HG03575 (cell line): ENCODE results near the gene LRRK2.
A peak's percentile ranks its signal among the peaks of the same experiment; 100 is the strongest.

Source experiments
- ATAC-seq: cut with Tn5 transposase; IDR thresholded peaks from one replicate; pipeline ENCODE4 v1.9.1; 2021; ENCODE audit not compliant: unreplicated experiment, insufficient number of reproducible peaks, low FRiP score; ENCODE audit errors: extremely low read depth

The LRRK2 gene

DNA sequence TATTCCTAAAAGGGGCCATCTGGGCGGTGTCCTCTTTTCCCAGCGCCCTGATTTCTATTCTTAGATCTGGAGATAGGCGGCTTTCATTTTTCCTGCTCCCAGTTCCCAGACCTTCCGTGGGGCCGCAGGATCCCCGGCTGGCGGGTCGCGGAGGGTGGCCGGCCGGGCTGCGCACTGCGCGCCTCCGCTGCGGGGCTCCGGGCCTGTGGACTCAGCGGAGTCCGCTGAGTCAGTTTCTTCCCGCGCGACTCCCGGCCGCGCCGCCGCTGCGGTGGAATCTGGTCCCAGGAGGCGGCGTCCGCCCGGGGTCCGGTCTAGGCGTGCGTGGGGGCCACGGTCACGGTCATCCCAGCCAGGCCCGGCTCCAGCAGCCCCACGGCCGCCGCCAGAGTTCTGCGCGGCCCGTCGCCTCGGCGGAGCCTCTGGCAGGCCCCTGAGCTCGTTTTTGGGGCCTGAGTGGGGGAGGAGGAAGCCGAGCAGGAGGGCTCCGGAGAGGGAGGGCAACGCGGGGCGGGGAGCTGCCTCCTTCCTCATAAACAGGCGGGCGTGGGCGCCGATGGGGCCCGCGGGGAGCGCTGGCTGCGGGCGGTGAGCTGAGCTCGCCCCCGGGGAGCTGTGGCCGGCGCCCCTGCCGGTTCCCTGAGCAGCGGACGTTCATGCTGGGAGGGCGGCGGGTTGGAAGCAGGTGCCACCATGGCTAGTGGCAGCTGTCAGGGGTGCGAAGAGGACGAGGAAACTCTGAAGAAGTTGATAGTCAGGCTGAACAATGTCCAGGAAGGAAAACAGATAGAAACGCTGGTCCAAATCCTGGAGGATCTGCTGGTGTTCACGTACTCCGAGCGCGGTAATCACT is at the start of gene LRRK2:
Gene LRRK2, plus strand, starts transcription at position 559 of the 853 bp plus-strand sequence. Its CDS starts 135 bp downstream, at position 694.
- ATAC-seq: no peak

GRCh38 chr12:40175045-40175444 is 49.8 kb upstream of the LRRK2 start:
- ATAC-seq: no peak

- no peak for ATAC-seq
Measured at GRCh38 chr12:40175489-40175888, 49.3 kb upstream of the LRRK2 start.

DNA sequence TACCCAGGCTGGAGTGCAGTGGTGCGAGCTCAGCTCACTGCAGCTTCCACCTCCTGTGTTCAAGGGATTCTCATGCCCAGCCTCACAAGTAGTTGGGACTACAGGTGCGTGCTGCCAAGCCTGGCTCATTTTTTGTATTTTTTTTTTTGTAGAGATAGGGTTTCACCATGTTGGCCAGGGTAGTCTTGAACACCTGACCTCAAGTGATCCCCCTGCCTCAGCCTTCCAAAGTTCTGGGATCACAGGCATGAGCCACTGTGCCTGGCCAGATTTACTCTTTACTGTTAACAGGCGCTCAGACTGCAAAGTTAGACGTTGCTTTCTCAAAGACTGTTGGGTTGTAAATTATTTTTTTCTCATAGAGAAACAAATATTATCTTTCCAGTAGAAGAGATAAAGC is 46.1 kb upstream of the LRRK2 start:
- no peak for ATAC-seq

DNA sequence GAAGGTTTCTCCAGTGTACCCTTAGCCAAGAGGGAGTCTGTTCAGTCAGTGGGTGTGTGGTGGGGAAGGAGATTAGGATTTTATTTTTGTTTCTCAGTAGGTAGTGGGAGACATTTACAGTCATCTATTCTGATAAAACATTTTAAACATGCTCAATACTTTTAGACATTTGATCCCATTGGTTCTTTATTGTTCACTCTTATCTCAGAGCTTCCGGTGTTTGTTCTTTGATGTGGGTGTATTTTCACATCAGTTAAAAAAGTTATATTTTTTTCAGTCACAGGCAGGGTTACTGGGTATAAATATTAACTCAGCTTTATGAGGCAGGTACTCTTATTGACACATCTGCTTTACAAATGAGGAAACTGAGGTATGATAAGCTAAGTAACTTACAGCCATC is 43.3 kb upstream of the LRRK2 start:
- ATAC-seq: no peak

DNA sequence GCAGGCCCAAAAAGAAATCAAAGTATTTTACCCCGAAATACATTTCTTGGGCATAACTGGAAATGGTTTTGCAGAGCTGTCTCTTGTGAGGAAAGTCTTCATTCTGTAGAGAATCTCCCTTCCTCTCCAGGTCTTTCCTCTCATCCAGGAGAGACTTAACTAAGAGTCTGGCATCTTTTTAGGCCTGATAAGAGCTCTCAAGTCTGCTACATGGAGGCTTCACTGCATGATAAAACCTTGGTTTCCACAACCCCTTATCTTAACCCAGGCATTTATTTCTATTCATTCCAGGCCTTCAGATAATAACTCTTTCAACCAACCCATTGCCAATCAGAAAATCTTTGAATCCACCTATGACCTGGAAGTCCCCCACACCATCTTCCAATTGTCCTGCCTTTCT is 41.1 kb upstream of the LRRK2 start:
- no peak for ATAC-seq

DNA sequence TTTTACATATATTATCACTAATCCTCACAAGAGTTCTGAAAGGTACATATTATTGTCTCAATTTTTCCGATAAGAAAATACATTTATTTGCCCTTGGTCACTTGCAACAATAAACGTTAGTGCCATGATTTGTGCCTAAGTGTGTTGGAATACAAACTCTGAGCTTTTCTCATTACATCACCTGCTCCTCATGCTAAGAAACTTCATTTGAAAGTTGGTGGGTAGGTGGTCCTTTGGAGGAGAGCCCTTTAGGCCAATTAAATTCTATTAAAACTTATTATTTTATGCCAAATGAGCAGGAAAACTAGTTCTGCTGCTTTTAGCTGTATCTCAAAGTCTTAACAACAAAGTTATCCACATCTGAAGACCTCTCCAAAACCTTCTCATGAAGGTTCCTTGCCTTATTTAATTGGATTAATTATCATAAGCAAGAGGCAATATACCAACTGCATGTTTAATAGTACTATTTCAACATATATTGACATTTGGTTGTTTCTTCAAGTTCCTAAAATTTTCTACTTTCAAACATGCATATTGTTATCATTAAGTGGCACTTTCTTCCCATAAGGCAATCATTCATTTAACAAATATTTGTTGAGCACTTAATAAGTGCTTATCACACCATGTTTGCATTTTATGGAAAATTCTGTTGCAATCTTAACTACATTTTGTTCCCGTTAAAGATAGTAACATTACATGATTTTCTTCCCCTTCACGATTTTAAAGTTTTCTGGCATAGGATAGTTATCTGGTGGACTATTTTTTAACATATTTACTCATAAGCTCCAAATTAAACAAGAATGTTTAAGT is 40.1 kb upstream of the LRRK2 start:
- ATAC-seq: no peak

GRCh38 chr12:40185303-40185693 is 39.5 kb upstream of the LRRK2 start:
- no peak for ATAC-seq

GRCh38 chr12:40188558-40189320 is 36.1 kb upstream of the LRRK2 start:
- no peak for ATAC-seq

DNA sequence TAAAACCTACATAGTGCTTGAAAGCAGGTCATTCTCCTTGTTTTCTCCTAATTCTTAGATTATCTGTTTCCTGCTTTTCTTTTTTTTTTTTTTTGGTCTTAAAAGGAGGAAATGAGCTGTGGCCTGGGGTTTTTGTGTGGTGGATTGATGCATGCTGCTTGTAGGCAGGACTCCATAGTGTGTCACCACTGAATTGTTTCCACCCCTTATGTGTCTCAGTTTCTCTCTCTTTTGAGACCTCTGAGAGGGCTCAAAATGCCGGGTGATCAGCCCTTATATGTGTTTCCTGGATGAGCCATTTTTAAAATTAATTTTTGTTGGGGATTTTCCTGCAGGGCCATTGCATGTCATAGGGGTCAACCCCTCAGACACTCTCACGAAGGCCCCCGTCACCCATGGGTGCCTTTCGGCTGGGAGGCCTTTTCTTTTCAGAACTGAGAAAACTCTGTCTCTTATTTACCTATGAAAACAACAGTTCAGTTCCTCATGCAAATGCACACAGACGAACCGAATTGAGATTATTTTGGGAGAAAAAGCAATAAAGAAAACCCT is 32.0 kb upstream of the LRRK2 start:
- peak; percentile 98 for ATAC-seq

- ATAC-seq: no peak
Measured at GRCh38 chr12:40194846-40195245, 30.0 kb upstream of the LRRK2 start.

- ATAC-seq: no peak
Measured at GRCh38 chr12:40197590-40197989, 27.2 kb upstream of the LRRK2 start.

GRCh38 chr12:40198601-40199000 is 26.2 kb upstream of the LRRK2 start:
- ATAC-seq: no peak

GRCh38 chr12:40202095-40203059 is 22.4 kb upstream of the LRRK2 start:
- no peak for ATAC-seq

GRCh38 chr12:40203060-40203430 is 21.8 kb upstream of the LRRK2 start:
- no peak for ATAC-seq

- ATAC-seq: no peak
Measured at GRCh38 chr12:40204337-40204736, 20.5 kb upstream of the LRRK2 start.

DNA sequence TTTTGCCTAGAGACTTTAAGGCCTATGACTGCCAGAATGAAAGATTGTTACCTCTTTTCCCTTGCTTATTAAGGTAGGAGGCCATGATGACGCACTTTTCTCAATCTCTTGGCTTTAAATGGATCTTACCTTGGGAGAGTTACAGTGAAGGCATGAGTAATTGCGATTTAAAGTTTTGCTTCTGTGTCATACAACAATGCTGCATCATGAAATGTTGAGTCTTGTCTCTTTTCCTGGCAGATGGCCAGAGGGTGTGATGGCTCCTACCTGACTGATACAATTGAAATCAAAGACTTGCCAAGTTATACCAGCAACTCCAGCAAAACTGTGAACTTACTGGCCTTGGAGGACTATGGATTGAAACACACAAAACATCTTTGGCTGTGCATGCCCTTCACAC is 17.2 kb upstream of the LRRK2 start:
- ATAC-seq: no peak

DNA sequence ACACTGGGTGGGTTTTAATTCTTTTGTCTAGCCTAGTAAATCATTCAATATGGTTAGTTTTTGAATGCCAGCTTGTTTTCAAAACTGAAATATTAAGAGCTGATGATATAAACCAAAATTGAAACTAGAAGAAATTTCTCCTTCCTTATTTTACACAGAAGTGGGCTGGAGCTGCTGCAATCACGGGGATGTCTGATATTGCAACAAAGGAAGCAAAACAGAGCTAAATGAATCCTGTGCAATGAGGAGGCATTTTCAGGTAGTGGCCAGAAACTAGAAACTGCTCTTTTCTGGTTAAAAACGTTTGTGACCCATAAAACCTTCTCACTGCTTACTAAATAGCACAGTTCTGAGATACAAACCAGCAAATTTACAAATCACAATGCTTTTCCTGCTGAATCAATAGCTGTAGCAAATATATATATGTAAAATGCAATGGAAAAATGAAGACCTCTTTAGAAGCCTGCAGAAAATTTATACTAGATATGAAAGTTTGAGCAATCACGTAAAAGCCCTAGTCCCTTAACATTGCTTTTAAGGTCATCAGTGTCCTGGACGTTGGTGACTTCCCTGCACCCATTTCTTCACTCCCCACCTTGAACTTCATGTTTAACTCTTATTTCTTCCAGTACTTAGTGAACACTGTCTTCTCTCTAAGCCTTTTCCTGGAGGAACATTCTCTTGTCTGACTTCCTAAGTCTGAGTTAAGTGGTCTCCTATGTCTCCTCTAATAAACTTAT is 15.9 kb upstream of the LRRK2 start:
- ATAC-seq: peak; percentile 87
